Lower leg skin (tissue), 4 donors: Measurements from ENCODE around the gene DCDC2. TPM values are rescaled to one million over a fixed set of nuclear protein-coding genes. Genes with fewer than 3 reads are reported as not detected.

Experiments used
- DNase-seq, 2 donors: peaks; one replicate each; pipeline ENCODE4 v3.0.0-alpha.2; 2019; ENCODE audit warnings: low spot score in 2 of 2
- H3K4me3 ChIP-seq: fragments of 200-600 bp; sonication (generic); 2 replicates; pipeline ENCODE4 v1.5.1; 2017; ENCODE audit warnings: mild to moderate bottlenecking, low read depth; ENCODE audit not compliant: poor library complexity, severe bottlenecking
- CTCF ChIP-seq, 3 donors: fragments of 450-650 bp; IDR thresholded peaks; one replicate each; pipeline ENCODE4 v1.5.1; 2016; ENCODE audit warnings: antibody characterized with exemption in 3 of 3, mild to moderate bottlenecking in 3 of 3, moderate library complexity in 2 of 3
- POLR2A ChIP-seq, 2 donors: fragments of 450-650 bp; IDR thresholded peaks; one replicate each; pipeline ENCODE4 v1.6.1; 2016 to 2017; ENCODE audit warnings: antibody characterized with exemption in 2 of 2, mild to moderate bottlenecking in 1 of 2, moderate library complexity in 1 of 2
- WGBS, 2 donors: methylation state at CpG; one replicate each; pipeline ENCODE4 v1.1.5; 2018; 5-methylcytosine and 5-hydroxymethylcytosine counted together
- intact Hi-C: fragments of 100-400 bp; cut with DNase I; formaldehyde crosslinking; loops from one replicate; pipeline ENCODE4 v1.15.0; 2023; ENCODE audit warnings: low total_unique reads
- total RNA-seq, 4 donors: library from RNA; depleted of rRNA; stranded (reverse); fragments of >200 nt; gene quantifications; one replicate each; pipeline ENCODE4 v1.1.0, GENCODE V29; 2016

The DCDC2 gene
- total RNA-seq, 4 donors from 2014 or later: 0.10 to 0.20 TPM; not detected in 2

- DNase-seq: no peak
- H3K4me3 ChIP-seq: no peak overlapping the region
- no peak for TF ChIP-seq POLR2A (IDR thresholded peaks at IDR 0.05)
- TF ChIP-seq CTCF (IDR thresholded peaks at IDR 0.05): no peak
- WGBS, 2 donors: 33 to 45% methylated on average over 2 of the region's 2 CpGs
- intact Hi-C loops: no loop called here
Observed at GRCh38 chr6:24332317-24332716, 25.5 kb downstream of the DCDC2 start.

GRCh38 chr6:24330137-24330732 lies 27.6 kb downstream of the DCDC2 start:
- WGBS, 2 donors: 19 to 42% methylated on average over 4 of the region's 4 CpGs
- TF ChIP-seq POLR2A (IDR thresholded peaks at IDR 0.05) (no peak), CTCF (IDR thresholded peaks at IDR 0.05) (no peak)
- no peak for DNase-seq
- intact Hi-C loops: no loop called here
- no peak overlapping the region for H3K4me3 ChIP-seq

GRCh38 chr6:24329451-24329850 lies 28.4 kb downstream of the DCDC2 start:
- TF ChIP-seq POLR2A (IDR thresholded peaks at IDR 0.05) (no peak), CTCF (IDR thresholded peaks at IDR 0.05) (no peak)
- intact Hi-C loops: no loop called here
- no peak for DNase-seq
- H3K4me3 ChIP-seq: no peak overlapping the region
- 95 to 98% methylated on average over 2 of the region's 2 CpGs for WGBS, 2 donors

- 93 to 94% methylated on average over 4 of the region's 4 CpGs for WGBS, 2 donors
- H3K4me3 ChIP-seq: no peak overlapping the region
- TF ChIP-seq CTCF (IDR thresholded peaks at IDR 0.05) (no peak), POLR2A (IDR thresholded peaks at IDR 0.05) (no peak)
- DNase-seq: no peak
- intact Hi-C loops: no loop called here
Observed at GRCh38 chr6:24329022-24329421, 28.8 kb downstream of the DCDC2 start.

- no peak for DNase-seq
- intact Hi-C loops: no loop called here
- no peak for TF ChIP-seq POLR2A (IDR thresholded peaks at IDR 0.05)
- no peak for TF ChIP-seq CTCF (IDR thresholded peaks at IDR 0.05)
- no peak overlapping the region for H3K4me3 ChIP-seq
- WGBS, 2 donors: 94 to 97% methylated on average over 4 of the region's 4 CpGs
Observed at GRCh38 chr6:24327756-24328155, 30.1 kb downstream of the DCDC2 start.

- no peak for DNase-seq
- no peak overlapping the region for H3K4me3 ChIP-seq
- 87 to 100% methylated on average over 1 of the region's 1 CpG for WGBS, 2 donors
- TF ChIP-seq POLR2A (IDR thresholded peaks at IDR 0.05): no peak
- no peak for TF ChIP-seq CTCF (IDR thresholded peaks at IDR 0.05)
- intact Hi-C loops: no loop called here
Observed at GRCh38 chr6:24325978-24326377, 31.9 kb downstream of the DCDC2 start.
